ENCODE measurements around the gene MSI2. TPM values are rescaled to one million over a fixed set of nuclear protein-coding genes. Genes with fewer than 3 reads are reported as not detected.

The MSI2 gene
- total RNA-seq, 6 experiments from 2014 or later = 12.0 to 22.6 (median 19.4) TPM

DNA sequence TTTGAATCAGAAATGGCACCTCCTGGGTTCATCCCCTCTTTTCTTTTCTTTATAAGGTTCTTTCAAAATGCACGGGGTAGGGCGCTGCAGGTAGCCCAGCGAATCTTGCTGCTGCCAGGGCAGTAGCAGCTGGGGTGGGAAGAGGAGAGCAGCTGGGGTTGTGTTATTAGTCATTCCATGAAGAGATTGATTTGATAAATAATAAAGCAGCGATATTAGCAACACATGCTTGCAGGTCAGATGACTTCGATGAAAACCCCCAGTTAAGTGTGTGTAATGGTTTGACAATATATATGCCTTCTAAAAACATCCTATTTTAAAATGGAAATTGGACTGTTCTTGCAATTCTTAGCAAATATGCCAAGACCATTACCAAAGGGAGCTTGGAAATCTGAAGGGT, 288.1 kb downstream of the MSI2 start:
- H3K36me3 ChIP-seq = no peaks in the 10 kb centered on the region
- no peak for TF ChIP-seq POLR2A (IDR thresholded peaks at IDR 0.05)
- TF ChIP-seq, protein P1, sequence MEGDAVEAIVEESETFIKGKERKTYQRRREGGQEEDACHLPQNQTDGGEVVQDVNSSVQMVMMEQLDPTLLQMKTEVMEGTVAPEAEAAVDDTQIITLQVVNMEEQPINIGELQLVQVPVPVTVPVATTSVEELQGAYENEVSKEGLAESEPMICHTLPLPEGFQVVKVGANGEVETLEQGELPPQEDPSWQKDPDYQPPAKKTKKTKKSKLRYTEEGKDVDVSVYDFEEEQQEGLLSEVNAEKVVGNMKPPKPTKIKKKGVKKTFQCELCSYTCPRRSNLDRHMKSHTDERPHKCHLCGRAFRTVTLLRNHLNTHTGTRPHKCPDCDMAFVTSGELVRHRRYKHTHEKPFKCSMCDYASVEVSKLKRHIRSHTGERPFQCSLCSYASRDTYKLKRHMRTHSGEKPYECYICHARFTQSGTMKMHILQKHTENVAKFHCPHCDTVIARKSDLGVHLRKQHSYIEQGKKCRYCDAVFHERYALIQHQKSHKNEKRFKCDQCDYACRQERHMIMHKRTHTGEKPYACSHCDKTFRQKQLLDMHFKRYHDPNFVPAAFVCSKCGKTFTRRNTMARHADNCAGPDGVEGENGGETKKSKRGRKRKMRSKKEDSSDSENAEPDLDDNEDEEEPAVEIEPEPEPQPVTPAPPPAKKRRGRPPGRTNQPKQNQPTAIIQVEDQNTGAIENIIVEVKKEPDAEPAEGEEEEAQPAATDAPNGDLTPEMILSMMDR (IDR thresholded peaks at IDR 0.05) = no peak
- H3K27me3 ChIP-seq = no peaks in the 10 kb centered on the region
- H3K27ac ChIP-seq = no peak overlapping the region
- DNase-seq = no peak
- H3K4me1 ChIP-seq = no peaks in the 10 kb centered on the region
- no peaks in the 10 kb centered on the region for H3K9me3 ChIP-seq
- 87% methylated on average over 5 of the region's 5 CpGs for WGBS (ENCODE audit: insufficient coverage, low coverage, low lambda C conversion rate, missing lambda C conversion rate)
- no peak for ATAC-seq
- intact Hi-C loops (cut with DNase I) = no loop called here
- no peak overlapping the region for H3K4me3 ChIP-seq

DNA sequence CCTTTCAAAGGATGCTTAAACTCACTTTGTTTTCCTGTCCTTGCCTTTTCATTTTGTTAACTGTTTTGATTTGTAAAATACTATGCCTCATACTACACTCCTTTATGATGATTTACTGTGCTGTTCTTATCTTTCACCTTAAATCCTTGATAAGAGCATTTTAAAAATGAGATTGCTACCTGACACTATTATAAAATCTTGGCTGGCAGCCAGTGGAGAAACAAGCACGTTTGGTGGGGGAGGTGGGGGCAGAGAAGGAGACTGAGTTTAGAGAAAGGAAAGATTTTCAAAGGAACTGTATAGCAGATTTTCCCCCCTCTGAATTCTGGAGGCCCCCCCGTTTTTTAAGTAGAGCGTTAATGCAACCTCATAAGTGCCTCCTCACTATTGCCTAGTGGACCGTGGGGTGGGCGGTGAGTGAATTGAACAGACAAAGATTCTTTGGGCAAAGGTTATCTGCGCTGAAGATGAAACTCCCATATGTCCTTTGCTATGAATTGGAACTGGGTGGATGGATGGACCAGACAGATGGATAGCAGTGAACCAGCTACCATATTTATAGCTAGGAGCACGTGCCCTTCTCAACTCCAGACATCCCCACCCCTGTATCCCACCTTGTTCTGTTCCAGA, 288.6 kb downstream of the MSI2 start:
- TF ChIP-seq, protein P1 (IDR thresholded peaks at IDR 0.05) = no peak
- TF ChIP-seq POLR2A (IDR thresholded peaks at IDR 0.05) = no peak
- Histone ChIP-seq H3K27ac (no peak overlapping the region), H3K36me3 (no peaks in the 10 kb centered on the region), H3K27me3 (no peaks in the 10 kb centered on the region), H3K4me1 (no peaks in the 10 kb centered on the region), H3K9me3 (no peaks in the 10 kb centered on the region), H3K4me3 (no peak overlapping the region)
- WGBS (ENCODE audit: insufficient coverage, low coverage, low lambda C conversion rate, missing lambda C conversion rate) = 58% methylated on average over 3 of the region's 7 CpGs
- intact Hi-C loops (cut with DNase I) = no loop called here
- DNase-seq (no peak), ATAC-seq (no peak)

GRCh38 chr17:57545731-57546342, 289.5 kb downstream of the MSI2 start:
- Histone ChIP-seq H3K36me3 (no peaks in the 10 kb centered on the region), H3K4me3 (no peak overlapping the region), H3K4me1 (no peaks in the 10 kb centered on the region), H3K27ac (no peak overlapping the region), H3K9me3 (no peaks in the 10 kb centered on the region), H3K27me3 (no peaks in the 10 kb centered on the region)
- intact Hi-C loops (cut with DNase I) = no loop called here
- no peak for DNase-seq
- TF ChIP-seq POLR2A (IDR thresholded peaks at IDR 0.05) = no peak
- TF ChIP-seq, protein P1 (IDR thresholded peaks at IDR 0.05) = no peak
- WGBS (ENCODE audit: insufficient coverage, low coverage, low lambda C conversion rate, missing lambda C conversion rate) = 97% methylated on average over 14 of the region's 19 CpGs
- no peak for ATAC-seq

DNA sequence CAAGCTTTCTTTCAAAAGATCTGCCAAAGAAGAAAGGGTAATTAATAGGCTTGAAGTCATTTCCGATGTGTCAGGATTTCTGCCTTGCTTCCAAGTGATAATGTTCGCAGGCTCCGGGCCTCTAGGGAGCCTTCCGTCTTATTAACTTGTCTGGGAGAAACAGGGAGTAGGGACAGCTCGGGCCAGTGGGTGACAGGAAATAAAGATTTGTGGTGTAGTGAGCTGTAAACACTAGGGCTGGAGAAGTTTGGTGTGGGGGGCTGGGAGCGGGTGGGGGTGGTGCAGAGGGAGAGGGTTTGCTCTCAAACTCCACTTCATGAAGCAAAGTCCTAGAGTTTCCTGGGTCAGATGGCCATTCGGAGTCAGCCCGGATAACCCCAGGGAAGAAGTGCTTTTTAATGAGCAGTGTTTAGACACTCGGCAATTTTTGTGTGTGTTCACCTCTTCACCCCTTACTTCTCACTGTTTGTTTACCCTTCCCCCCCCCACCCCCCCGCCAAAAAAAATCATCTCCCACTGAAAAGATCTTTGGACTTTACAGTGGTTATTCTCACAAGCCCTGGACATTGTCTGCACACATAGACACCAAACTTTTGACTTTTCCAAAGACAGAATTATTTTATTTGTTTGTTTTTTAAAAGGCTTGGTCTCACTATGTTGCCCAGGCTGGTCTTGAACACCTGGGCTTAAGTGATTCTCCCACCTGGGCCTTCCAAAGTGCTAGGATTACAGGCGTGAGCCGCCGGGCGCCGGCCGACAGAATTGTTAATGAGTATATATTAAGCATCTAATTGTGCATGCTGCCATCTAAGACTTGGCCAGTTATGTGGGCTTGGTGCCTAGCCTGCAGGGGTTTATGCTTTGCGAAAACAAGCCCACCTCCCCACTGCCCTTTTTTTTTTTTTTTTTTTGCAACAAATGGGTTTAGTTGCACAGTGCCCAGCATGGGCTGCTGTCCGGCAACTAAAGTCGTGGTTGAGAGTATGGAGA, 292.4 kb downstream of the MSI2 start:
- intact Hi-C loops (cut with DNase I) = no loop called here
- no peak for DNase-seq

More for the DNA sequence above, 292.4 kb downstream of the MSI2 start:
- TF ChIP-seq, protein P1 (IDR thresholded peaks at IDR 0.05) = no peak
- no peak for TF ChIP-seq POLR2A (IDR thresholded peaks at IDR 0.05)
- Histone ChIP-seq H3K9me3 (no peaks in the 10 kb centered on the region), H3K4me3 (no peak overlapping the region), H3K36me3 (no peaks in the 10 kb centered on the region), H3K27ac (no peak overlapping the region), H3K4me1 (no peaks in the 10 kb centered on the region), H3K27me3 (no peaks in the 10 kb centered on the region)
- WGBS (ENCODE audit: insufficient coverage, low coverage, low lambda C conversion rate, missing lambda C conversion rate) = 57% methylated on average over 13 of the region's 19 CpGs
- peak; percentile 42 to 57 (median 54) for ATAC-seq

Data from right lobe of liver (tissue), 6 donors.